ENCODE data around the gene CACNG4. TPM values are rescaled to one million over a fixed set of nuclear protein-coding genes. Genes with fewer than 3 reads are reported as not detected.
A peak's percentile ranks its signal among the peaks of the same experiment; 100 is the strongest.

Gene CACNG4
- polyA plus RNA-seq, 2 of the 4 experiments (the other 2 are of a cell fraction): 6.2 to 10.2 TPM

- TF ChIP-seq ELK1 (IDR thresholded peaks at IDR 0.05; ENCODE audit: low read depth, low read length): no peak
Measured at GRCh38 chr17:67021196-67021595, 56.7 kb downstream of the CACNG4 start (continued).

- Histone ChIP-seq H3K27ac (no peak overlapping the region), H3K4me2 (no peak overlapping the region), H3K4me3 (no peak overlapping the region), H3K9me3 (no peaks in the 10 kb centered on the region), H3K4me1 (0 out of 3 replicates have a peak, but pooled peaks cover under 1% of the 10 kb centered on the region)
- WGBS (ENCODE audit: missing lambda C conversion rate): 70% methylated on average over 16 of the region's 16 CpGs
- POLR2A ChIA-PET: no interaction called here
- DNase-seq (ENCODE audit: low read depth in 1 of 2, low spot score in 1 of 2): no peak
- CTCF ChIA-PET: interaction anchor here (0.6 to 1.7 kb wide), 4 partner anchors 8 to 589 kb away, joined by 3 to 7 read pairs (median 3); no protein-coding TSS in a partner anchor
- TF ChIP-seq RAD21 (conservative IDR thresholded peaks at IDR 0.05 in 1 of 2, IDR thresholded peaks at IDR 0.05 in 1 of 2) (no peak), RCOR1 (IDR thresholded peaks at IDR 0.05; ENCODE audit: low read depth, low read length) (no peak), CEBPB (IDR thresholded peaks at IDR 0.05) (no peak), ELK1 (IDR thresholded peaks at IDR 0.05; ENCODE audit: low read depth, low read length) (no peak), ESRRA (IDR thresholded peaks at IDR 0.05; ENCODE audit: borderline replicate concordance, low read length) (no peak), HEYL (CRISPR knock-in tag; IDR thresholded peaks at IDR 0.05) (no peak)
- no peak for FAIRE-seq
- ATAC-seq: peak in 1 of 2 experiments; percentile 10; a peak in 2 of 6 replicates
Measured at GRCh38 chr17:67021743-67022450, 57.4 kb downstream of the CACNG4 start.

GRCh38 chr17:67022451-67022810 is 57.9 kb downstream of the CACNG4 start:
- 84% methylated on average over 12 of the region's 12 CpGs for WGBS (ENCODE audit: missing lambda C conversion rate)
- FAIRE-seq (no peak), ATAC-seq (no peak), DNase-seq (ENCODE audit: low read depth in 1 of 2, low spot score in 1 of 2) (no peak)
- ChIA-PET POLR2A (no interaction called here), CTCF (interaction anchor here (1.2 kb wide), 1 partner anchor 8 kb away, joined by 3 read pairs; no protein-coding TSS in a partner anchor)
- no peaks in the 10 kb centered on the region for H3K9me3 ChIP-seq
- 0 out of 3 replicates have a peak, but pooled peaks cover 3% of the 10 kb centered on the region for H3K4me1 ChIP-seq
- no peak overlapping the region for H3K4me3 ChIP-seq
- H3K4me2 ChIP-seq: no peak overlapping the region
- TF ChIP-seq E2F6 (IDR thresholded peaks at IDR 0.05; ENCODE audit: borderline replicate concordance, low read depth): no peak
- TF ChIP-seq ZC3H11A (IDR thresholded peaks at IDR 0.05): no peak
- TF ChIP-seq POLR2A (IDR thresholded peaks at IDR 0.05; ENCODE audit: low read length): no peak
- no peak for TF ChIP-seq SMC3 (IDR thresholded peaks at IDR 0.05)
- no peak overlapping the region for H3K27ac ChIP-seq

- Histone ChIP-seq H3K4me3 (no peak overlapping the region), H3K9me3 (no peaks in the 10 kb centered on the region), H3K27ac (no peak overlapping the region), H3K4me1 (0 out of 3 replicates have a peak, but pooled peaks cover 3% of the 10 kb centered on the region), H3K4me2 (no peak overlapping the region)
- DNase-seq (ENCODE audit: low read depth in 1 of 2, low spot score in 1 of 2): no peak
- FAIRE-seq: no peak
- ChIA-PET CTCF (no interaction called here), POLR2A (no interaction called here)
- ATAC-seq: no peak
- TF ChIP-seq NFE2L2 (conservative IDR thresholded peaks at IDR 0.05; ENCODE audit: low read length) (no peak), MAX (IDR thresholded peaks at IDR 0.05) (no peak)
- WGBS (ENCODE audit: missing lambda C conversion rate): 87% methylated on average over 6 of the region's 17 CpGs
Measured at GRCh38 chr17:67024736-67025135, 60.2 kb downstream of the CACNG4 start.

GRCh38 chr17:67025216-67025792 is 60.8 kb downstream of the CACNG4 start:
- ChIA-PET CTCF (no interaction called here), POLR2A (no interaction called here)
- Histone ChIP-seq H3K9me3 (no peaks in the 10 kb centered on the region), H3K4me1 (0 out of 3 replicates have a peak, but pooled peaks cover 3% of the 10 kb centered on the region), H3K4me2 (no peak overlapping the region), H3K27ac (no peak overlapping the region), H3K4me3 (no peak overlapping the region)
- no peak for FAIRE-seq
- no peak for TF ChIP-seq ZSCAN20 (CRISPR knock-in tag; IDR thresholded peaks at IDR 0.05)
- TF ChIP-seq RARB (CRISPR knock-in tag; IDR thresholded peaks at IDR 0.05): no peak
- no peak for TF ChIP-seq ESRRA (IDR thresholded peaks at IDR 0.05; ENCODE audit: borderline replicate concordance, low read length)
- no peak for TF ChIP-seq CHD4 (IDR thresholded peaks at IDR 0.05; ENCODE audit: borderline replicate concordance)
- no peak for ATAC-seq
- 71% methylated on average over 20 of the region's 20 CpGs for WGBS (ENCODE audit: missing lambda C conversion rate)
- no peak for DNase-seq (ENCODE audit: low read depth in 1 of 2, low spot score in 1 of 2)

Measured in A549 (cell line).